GM21447 (cell line): ENCODE results near the gene TICAM2.

Experiments
- ATAC-seq: cut with Tn5 transposase; IDR thresholded peaks from one replicate; pipeline ENCODE4 v1.9.1; 2021; ENCODE audit not compliant: unreplicated experiment

Gene TICAM2

DNA sequence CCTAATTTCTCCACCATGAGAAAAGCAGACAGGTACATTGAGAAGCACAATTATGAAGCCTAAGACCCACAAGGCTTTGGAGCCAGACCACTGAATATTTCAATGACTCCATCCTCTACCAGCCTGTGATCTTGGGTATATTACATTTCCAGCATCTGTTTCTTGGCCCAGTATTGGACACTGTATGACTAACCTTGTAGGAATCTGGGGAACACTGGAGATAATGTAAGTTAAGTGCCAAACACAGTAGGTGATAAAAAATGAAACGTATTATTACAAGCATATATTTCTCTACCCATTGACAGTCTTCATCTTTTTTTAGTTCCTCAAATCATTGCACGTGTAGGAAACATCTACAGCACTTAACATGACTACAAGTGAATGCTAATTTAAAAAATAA, 29.1 kb downstream of the TICAM2 start:
- ATAC-seq: no peak

DNA sequence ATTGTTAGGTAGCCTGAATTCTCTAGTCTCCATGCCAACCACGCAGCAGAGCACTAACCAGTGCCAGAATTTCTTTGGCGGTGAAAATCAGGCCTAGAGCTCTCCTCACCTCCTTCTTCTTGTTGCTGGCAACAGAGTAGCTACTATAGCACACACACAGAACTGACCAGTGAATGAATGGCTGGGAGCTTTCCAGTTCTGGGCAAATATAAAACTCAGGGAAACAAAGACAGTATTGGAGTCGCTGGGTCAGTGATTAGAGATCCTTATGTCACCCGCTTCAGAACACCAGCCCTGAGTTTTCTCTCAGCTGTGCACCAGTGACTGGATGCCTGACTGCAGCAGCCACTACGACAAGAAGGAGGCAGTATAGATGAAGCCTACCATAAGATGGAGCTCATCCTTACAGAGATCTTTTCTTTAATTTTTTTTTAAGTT, 30.8 kb downstream of the TICAM2 start:
- ATAC-seq: no peak

DNA sequence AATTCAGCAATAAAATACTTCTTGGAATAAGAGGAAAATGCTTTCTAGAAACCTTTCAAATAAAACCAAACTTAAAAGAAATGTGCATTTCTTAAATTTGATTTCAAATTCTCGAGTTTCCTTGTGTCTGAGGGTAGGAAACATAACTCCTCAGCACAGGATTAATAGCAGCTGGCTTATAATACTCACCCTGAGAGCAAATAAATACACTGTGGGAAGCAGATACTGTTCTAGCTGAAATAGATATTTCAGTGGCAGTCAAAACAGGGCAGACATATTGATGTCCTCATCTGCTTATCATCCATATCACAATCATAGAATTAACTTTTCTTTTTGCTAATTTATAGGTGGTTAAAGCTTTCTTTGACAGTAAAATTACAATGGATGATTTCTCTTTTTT, 33.6 kb downstream of the TICAM2 start:
- no peak for ATAC-seq

DNA sequence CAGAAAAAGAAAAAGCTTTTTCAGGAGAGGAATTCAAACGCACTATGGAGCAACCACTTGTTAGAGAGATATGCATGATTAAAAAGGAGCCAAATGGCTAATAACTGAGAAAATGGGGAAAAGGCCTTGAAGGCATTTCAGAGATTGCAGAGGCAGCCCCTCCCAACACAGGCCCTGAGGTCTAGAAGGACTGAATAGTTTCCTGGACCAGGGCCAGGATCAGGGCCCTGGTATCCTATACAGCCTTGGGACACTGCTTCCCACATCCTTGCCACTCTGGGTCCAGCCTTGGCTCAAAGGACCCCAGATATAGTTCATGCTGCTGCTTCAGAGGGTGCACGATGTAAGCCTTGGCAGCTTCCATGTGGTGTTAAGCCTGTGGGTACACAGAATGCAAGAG, 37.0 kb downstream of the TICAM2 start:
- ATAC-seq: no peak

DNA sequence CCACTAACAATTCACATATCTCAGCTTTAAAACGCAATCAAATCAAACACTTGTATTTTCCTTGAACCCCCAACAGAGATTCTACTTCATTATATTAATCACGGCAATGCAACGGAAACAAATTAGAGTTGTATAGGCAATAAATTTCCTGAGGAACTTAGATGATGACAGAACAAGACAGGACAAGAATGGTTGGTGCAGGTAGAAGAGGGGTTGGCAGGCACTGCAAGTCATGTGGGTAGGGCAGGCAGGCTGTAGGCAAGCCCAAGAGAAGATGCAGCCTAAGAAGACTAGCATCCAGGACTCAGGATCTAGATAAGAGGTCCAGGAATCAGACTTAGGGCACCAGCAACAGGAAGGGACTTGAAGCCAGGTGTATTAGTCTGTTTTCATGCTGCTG, 41.1 kb downstream of the TICAM2 start:
- ATAC-seq: no peak

DNA sequence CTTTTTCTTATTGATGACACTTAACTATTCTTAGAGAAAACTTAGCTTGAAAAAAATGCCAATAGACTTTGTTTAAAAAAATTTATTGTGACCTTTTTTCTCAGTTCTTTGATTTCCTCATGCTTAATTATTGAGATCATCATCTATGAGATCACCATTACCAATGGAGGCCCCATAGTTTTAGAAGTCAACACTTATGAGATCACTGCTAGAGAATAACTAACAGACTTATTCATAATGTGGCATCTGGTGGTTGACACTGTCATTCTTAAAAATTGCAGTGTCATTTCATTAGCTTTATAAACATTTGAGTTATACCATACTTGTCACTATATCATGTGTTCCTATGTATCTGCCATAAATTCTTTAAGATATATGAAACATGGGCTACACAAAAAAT, 42.8 kb downstream of the TICAM2 start:
- ATAC-seq: no peak

DNA sequence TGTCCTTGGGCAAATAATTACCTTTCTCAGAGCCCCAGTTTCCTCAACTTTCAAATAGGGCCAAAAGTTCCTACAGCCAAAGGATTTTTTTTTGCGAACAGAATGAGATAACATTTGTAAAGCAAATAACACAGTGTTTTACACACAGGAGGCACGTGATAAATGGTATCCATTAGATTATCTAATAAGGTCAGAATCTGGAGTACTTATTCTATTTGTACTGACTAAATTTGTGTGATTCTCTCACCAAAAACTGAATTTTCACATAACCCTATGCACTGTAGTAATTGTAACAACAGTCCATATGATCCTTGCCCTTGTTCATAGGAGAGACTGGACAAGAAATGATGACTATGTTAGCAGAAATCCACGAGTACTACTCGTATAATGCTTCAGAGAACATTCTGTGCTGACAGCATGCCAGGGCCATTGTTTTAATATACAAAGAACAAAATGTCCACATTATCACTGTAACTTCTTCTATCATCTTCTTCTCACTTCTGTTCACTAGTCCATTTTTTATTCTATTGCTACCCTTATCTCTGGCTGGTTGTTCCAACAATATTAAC, 43.8 kb downstream of the TICAM2 start:
- ATAC-seq: no peak

DNA sequence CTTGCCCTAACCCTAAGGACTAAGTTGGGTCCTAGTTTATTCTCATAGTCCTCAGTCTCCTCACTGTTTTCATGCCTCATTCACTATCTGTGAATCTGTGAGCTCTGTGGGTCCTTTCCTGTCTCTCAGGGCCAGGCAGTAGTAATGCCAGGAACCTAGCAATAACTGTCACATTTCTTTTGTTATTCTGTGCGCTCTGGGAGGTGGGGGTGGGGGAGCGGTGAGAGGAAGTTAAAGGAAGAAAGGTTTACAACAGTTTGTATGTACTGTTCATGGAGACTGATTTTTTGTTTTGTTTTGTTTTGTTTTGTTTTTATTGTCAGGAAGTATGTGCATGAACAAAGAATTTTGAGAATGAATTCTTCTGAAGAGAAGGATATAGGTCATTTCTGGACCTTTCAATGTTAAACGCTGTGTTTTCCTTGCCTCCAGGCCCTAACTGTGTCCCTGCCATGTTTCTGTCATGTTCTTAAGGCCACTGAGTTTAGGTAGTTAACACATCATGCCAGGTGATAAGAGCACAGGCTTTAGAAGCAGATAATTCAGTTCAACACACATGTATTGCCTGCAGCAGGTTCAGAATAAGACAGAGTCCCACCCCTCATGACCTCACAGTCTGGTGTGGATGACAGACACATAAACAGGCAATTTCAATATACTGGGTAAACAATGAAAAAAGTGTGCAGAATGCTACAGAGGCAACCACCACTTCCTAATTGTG, 44.5 kb downstream of the TICAM2 start:
- ATAC-seq: no peak

DNA sequence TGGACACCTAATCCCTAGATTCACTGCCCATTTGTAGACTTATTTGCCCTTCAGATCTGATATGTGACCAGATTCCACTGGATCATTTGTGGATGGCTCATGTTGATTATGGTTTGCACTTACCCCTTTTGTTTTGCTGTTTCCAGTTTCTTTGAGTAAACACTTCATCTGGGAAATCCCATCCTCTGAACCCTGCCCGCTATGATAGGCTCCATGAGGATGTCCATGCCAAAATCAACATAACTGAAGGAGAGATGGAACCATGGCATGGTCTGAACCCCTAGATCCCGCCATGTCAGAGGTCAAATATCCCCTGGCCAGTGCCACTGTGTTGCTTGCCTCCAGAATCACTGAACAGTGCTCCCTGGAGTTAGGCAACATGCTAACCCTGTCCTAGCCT, 46.0 kb downstream of the TICAM2 start:
- no peak for ATAC-seq

DNA sequence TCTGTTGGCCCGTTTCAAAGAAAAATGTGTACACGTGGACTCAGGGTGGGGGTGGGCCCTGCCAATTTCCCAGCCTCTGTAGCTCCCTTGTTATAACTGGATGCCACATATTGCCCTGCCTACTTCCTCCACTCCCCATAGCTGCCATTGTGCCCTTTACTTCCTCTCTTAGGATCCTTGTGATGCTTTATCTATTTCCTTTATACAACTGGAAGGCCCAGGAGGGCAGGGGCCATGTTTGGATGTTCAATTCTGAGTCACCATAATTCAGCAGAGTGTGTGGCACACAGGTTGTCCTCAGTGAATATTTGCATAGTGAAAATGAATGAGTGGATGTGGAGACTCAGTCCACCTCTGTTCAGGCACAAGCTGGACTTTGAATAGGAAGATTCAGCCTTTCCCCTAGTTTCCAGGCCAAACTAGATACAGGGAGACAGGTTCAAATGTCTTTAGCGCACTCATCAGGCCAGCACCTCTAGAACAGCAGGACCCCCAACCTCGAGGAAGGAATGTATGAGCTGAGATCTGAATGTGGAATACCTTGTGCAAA, 47.1 kb downstream of the TICAM2 start:
- no peak for ATAC-seq

DNA sequence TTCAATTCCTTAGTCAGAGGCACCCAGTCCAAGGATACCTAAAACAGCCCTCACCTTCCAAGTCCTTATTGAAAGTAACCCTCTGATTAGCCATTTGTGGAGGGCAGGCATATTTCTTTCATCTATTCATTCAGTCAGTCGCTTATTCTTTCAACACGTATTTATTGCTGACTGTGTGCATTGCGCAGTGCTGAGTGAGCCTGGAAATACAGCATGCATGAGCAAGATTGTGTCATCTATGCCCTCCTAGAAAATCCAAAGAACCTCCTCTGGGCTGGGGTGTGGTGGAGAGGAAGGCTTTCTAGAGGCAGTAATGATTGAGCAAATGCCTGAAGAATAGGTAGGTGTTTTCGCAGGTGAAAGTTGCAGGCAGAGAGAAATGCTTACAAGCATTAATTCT, 49.2 kb downstream of the TICAM2 start:
- ATAC-seq: no peak

DNA sequence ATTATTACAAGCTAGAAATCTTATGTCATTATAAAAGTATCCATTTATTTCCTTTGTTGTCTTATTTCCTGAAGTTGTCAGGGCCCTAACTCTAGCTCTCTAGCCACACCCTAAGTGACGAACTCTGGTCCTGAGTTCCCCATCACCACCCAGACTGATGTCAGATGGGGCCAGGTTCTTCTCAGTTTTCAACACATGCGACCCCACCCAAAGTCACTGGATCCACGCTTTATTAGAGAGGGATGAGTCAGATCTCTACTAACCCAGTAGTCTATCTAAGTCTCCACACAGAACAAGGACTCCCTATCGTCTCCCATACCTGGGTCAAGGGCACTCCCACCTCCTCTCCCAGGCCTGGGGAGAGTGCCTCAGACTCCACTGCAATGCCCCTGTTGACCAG, 50.9 kb downstream of the TICAM2 start:
- ATAC-seq: no peak

DNA sequence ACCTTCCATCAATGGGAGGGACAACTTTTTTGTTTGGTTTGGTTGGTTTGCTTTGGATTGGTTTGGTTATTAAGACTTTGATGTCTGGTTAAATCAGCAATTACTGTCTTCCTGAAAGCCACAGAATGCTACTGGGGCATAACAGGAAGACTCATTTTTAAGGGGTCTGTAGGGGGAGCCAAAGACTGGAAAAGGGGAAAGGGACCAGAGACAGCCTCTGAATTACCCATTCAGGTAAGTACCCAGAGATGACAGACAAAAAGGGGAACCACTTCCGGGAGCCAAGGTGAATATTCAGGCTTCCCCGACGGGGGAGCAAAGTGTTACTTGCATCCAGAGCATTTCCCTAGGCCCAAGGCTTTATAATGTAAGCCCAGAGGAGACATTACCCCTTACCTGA, 53.1 kb downstream of the TICAM2 start:
- no peak for ATAC-seq

DNA sequence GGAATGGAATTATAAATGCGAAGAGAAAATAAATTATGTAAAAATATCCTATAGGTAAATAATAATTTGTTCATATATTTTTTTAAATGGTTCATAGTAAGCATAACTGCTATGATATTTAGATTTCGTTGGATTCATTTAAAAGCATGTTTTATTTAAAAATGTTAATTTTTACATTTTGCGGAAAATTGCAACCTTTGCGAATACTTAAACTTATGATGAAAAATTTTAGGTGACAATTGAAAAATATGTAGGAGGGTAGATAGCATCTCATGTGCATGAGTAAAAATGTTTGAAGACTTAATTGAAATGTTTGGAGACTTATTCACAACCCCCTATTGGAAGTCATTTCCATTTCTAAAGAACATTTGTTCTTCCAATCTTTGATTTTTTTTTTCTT, 53.6 kb downstream of the TICAM2 start:
- no peak for ATAC-seq

DNA sequence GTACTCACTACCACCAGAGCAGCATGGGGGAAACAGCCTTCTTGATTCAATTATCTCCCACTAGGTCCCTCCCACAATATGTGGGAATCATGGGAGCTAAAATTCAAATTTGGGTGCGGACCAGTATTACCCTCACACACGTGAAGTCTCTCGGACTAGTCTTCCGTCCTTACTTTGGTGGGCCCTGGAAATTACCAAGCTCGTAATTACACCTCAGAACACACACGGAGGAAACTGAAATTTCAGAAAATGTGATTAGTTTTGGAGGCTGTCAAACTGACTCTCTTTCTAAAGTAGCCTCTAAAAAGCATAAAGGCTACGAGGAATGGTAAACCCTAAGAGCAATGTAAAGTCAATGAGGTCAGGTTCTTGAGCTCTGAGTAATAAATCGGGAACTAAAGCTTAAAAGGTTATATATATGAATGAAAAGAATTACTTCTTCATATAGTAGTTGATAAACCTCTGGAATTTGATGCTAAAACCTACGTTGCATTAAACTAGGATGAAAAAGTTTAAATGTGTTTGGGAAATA, 56.9 kb downstream of the TICAM2 start:
- no peak for ATAC-seq

DNA sequence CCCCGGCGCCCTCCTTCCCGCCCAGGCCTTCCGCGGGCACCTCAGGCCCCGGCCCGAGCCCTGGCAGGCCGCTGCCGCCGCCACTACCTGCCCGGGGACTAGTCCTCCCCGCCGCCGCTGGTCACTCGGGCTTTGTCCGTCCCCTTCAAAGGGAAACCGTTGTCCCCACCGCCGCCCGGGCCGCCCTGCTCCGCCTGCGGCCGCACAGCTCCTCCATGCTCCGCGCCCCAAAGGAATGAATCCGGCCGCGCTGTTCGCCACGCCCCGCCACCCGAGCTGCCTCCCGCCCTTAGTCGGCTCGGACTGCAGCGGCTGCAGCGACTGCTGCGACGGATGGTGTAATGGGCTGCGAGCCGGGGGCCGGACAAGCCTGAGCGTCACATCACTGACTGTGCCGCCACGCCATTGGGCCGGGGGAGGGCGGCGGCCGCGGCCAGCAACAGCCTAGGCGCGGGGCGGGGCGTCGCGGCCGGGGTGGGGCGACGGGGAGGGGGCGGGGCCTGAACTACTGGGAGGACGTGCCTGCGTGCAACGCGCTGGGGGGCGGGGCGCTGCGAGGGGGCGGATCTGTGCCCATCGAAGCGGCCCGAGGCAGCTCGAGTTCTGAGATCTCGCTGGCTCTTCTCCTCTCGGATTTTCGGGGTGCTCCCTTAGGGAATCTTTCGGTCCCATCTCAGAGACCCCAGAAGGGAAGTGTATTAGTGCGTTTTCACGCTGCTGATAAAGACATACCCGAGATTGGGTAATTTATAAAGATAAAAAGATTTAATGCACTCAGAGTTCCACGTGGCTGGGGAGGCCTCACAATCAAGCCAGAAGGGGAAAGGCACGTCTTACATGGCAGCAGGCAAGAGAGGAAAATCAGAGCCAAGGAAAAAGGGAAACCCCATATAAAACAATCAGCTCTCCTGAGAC, 57.6 kb downstream of the TICAM2 start, which contains the start of gene FEM1C:
Gene FEM1C (minus strand): TSS at position 340 of the 915 bp plus-strand sequence. CDS start 1,282 bp downstream, outside the sequence.
- ATAC-seq: peak; percentile 91

DNA sequence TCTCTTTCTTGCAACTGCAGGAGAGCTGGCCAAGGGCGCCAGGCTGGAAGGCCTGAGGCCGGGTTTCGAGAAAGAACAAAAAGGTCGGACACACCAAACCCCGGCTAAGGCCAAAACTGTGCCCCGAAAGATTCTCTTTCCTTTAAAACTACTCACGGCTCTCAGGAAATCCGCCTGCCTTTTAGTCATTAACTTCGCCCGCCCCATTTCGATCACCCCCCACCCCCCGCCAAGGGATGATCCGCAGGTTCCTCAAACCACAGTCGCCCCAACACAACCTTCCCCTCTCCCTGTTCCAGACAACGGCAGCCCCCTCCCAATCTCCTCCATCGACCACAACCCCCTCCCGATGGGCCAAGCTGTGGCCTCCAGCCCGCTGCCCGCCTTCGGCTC, 58.2 kb downstream of the TICAM2 start:
- ATAC-seq: peak; percentile 12

DNA sequence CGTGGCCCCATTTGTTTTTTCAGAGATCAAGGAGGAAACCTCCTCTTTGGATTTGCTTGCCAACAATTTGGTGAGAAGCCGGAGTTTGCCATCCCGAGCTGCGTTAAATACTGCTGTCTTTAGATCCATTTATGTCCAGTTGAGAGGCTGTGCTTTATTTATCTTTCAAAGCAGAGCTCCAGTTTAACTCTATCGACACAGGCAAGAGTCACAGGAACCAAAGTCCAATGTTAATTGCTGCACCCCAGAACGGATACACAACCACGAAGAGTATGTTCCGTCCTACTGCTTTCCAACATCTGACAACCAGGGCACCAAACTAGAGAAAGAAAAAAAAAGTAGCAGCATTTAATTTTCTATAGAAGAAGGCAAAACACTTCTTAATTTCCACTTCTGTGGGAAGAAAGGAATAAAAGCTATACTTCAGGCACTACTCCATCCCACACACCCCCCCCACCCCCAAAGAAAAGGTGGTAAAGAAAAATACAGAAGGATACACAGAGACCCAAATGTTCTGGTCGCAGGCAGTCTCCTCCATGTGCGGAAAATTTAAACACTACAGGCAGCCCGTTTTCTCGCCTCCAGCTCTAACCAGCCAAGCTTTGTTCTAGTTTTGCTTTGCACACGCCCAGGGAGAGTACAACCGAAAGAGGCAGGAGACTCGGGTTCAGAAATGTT, 58.8 kb downstream of the TICAM2 start:
- ATAC-seq: peak; percentile 38

DNA sequence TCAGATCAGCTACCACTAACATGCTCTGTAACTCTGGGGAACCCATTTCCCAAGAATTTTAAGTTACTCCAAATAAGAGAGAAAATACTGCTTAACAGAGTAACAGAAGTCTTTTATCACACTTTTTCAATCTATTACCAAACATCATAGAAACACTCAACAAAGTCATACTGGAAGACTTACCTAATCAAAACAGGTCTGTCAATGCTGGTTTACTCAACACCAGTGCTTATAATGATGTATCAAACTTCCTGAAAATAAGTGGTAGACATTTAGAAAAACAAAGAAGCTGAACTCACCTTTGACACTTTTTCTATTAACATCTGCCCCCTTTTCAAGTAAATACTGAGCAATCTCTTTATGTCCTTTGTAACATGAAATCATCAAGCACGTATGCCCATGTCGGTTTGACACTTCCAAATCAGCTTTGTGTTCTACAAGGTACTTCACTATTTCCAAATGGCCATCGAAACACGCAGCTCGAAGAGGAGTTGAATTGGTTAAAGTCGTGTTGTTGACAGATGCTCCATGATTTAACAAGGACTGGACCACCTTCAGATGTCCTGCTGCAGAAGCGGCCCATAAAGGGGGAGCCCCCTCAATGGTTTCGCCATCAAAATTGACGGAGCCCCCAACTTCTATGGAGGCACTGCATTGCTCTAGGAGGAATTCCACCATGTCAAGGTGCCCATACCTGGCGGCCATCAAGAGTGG, 59.5 kb downstream of the TICAM2 start:
- no peak for ATAC-seq

DNA sequence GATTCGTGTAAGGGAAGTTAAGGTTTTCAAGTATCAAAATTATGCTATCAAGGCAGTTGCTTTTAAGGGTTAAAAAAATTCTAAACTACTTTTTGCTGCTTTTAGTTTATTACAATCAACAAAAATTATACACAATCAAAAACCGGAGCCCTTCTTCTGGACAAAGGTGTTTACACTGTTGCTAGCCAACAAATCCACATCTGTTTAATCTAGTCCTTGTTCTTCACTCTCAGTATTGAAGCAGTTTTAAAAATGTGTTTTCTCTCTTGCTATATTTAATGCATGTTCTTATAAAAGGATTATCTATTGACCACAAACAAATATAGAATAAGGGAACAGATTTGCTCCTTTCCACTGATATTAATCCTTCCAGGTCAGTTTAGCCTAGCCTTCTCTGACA, 60.2 kb downstream of the TICAM2 start:
- no peak for ATAC-seq
